GM12891 (cell line): Measurements from ENCODE around the gene SPIN2B.

ENCODE experiments used
- DNase-seq: peaks from one replicate; pipeline ENCODE4 v3.0.0; 2011; ENCODE audit warnings: low spot score; ENCODE audit not compliant: insufficient read length
- FAIRE-seq: peaks from 2 replicates; lab custom pipeline; 2011; peaks lifted over from hg19 to GRCh38; lab: Jason Lieb, UNC
- PAX5 ChIP-seq: IDR thresholded peaks from 2 replicates; pipeline ENCODE4 v1.6.1; 2011; ENCODE audit warnings: low read length, moderate library complexity, mild to moderate bottlenecking; ENCODE audit not compliant: insufficient read depth, severe bottlenecking
- POLR2A ChIP-seq: IDR thresholded peaks from 2 replicates; pipeline ENCODE4 v1.6.1; 2011; ENCODE audit warnings: low read depth, low read length, control low read depth
- POLR2AphosphoS5 ChIP-seq: IDR thresholded peaks from 2 replicates; pipeline ENCODE4 v1.6.1; 2011; ENCODE audit warnings: low read depth, low read length, control low read depth
- POU2F2 ChIP-seq: IDR thresholded peaks from 2 replicates; pipeline ENCODE4 v1.6.1; 2011; ENCODE audit warnings: low read depth, mild to moderate bottlenecking, control low read depth, low read length, moderate library complexity
- SPI1 ChIP-seq: IDR thresholded peaks from 2 replicates; pipeline ENCODE4 v1.6.1; 2011; ENCODE audit warnings: low read depth, low read length, control low read depth
- TAF1 ChIP-seq: IDR thresholded peaks from 2 replicates; pipeline ENCODE4 v1.6.1; 2011; ENCODE audit warnings: low read depth, low read length, control low read depth

Gene SPIN2B

DNA sequence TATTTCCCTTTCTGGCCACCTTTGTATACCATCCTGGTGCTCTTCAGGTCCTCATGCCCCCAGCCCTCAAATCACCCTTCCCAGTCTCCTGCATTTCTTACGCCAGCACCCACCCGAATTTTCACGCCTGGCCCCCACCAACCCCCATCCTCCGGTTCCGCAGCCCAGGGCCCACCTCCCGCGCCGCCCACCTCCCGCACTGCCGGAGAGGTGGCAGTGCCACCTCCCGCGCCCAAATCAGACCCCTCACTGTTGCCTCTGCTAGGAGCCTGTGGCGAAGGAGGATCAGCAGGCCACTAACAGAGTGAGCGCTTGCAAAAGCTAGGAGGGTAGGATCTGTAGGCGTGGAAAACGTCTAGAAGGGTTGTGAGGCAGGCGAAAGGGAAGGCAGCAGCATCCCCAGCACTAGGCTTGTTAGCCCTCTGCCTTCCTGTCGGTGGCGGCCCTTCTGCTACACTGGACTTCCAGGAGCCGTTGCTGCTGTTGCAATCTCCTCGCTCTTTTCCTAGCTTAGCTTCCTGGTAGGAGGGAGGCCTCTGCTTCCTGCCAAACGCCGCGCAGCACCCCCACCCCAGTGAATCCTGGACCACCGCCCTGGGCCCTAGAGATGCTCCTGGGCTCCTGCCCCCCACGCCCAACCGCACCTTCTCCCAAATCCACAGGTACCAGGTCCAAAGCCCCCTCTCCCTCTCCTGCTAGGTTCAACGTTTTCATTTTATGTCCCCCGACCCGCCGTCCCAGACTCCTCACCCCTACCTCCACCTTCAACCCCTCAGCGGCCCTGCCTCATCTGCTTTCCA, 51.0 kb downstream of the SPIN2B start:
- no peak for TF ChIP-seq POLR2AphosphoS5
- TF ChIP-seq SPI1 = no peak
- TF ChIP-seq POU2F2 = no peak
- no peak for TF ChIP-seq TAF1
- no peak for TF ChIP-seq PAX5
- no peak for TF ChIP-seq POLR2A
- no peak for DNase-seq
- no peak for FAIRE-seq
